HUES48 (cell line): ENCODE data around the gene IL22.

Experiments
- H3K27ac ChIP-seq: one replicate; pipeline ENCODE4 v1.7.0; 2013; ENCODE audit warnings: low read depth, low read length, inconsistent platforms
- H3K27me3 ChIP-seq: 2 replicates; pipeline ENCODE4 v1.6.1; 2013; ENCODE audit warnings: mild to moderate bottlenecking, low read length; ENCODE audit not compliant: control insufficient read depth, insufficient read depth
- H3K36me3 ChIP-seq: 2 replicates; pipeline ENCODE4 v1.6.1; 2013; ENCODE audit warnings: low read length; ENCODE audit not compliant: control insufficient read depth, insufficient read depth
- H3K4me1 ChIP-seq: 2 replicates; pipeline ENCODE4 v1.6.1; 2013; ENCODE audit warnings: mild to moderate bottlenecking, low read length; ENCODE audit not compliant: control insufficient read depth, insufficient read depth
- H3K4me3 ChIP-seq: 2 replicates; pipeline ENCODE4 v1.5.1; 2013; ENCODE audit warnings: mild to moderate bottlenecking, low read depth, low read length
- H3K9ac ChIP-seq: 2 replicates; pipeline ENCODE4 v1.6.1; 2013; ENCODE audit warnings: mild to moderate bottlenecking, low read depth, low read length, moderate library complexity
- H3K9me3 ChIP-seq: 2 replicates; pipeline ENCODE4 v1.6.1; 2013; ENCODE audit warnings: low read length; ENCODE audit not compliant: control insufficient read depth, insufficient read depth

Gene IL22

DNA sequence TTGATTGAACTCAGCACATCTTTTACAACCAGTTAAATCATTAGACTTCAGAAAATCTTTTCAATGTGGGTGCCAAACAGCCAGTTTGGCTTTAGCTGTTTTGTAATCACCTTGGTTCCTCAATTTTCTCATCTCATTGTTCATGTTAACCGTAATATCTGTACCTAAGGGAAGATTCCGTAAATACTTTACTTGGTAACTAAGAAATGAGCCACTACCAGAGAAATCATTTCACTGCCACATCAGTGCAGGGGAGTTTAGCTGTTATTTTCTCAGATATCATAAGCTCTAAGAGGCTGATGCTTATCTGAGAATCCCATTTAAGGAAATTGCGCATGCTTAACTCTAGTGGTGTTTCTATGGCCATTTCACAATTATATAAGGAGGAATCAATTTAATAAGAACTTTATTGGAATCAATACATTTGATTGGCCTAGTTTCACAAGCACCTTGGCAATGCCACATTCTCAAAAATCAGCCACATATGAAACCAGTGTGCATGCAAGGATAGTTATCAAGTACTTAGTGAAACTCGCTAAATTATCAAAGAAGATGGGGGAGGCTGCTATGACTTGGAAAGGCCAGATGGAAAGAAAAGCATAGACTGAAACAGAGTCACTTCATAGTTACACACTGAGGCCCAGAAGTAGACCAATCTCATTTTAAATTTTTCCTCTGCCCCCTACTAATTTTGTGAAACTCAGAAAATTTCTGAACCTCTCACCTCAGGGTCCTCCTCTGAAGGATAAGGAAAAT is 28.1 kb upstream of the IL22 start:
- Histone ChIP-seq H3K4me3 (no peak overlapping the region), H3K27ac (no peak overlapping the region), H3K27me3 (no peaks in the 10 kb centered on the region), H3K4me1 (peaks cover 10% of the 10 kb centered on the region), H3K9me3 (no peaks in the 10 kb centered on the region), H3K9ac (no peak overlapping the region), H3K36me3 (no peaks in the 10 kb centered on the region)

DNA sequence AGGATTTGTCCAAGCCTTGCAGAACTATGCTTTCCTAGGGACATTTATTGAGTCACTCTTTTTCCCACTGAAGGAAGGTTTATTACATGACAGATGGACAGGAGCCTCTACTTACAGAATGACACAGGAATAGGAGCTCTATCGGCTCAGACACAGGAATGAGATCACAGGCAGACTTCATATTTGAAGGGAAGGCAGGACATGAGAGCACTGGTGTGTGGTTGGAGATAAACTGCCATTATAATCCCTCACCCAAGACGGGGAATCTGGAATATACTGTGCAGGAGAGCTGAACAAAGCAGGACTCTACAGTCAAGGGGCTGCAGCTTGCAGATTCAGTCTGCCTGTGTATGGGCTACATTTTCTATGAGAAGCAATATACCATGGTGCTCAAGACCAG is 26.8 kb upstream of the IL22 start:
- H3K4me1 ChIP-seq: peaks cover 10% of the 10 kb centered on the region
- no peak overlapping the region for H3K27ac ChIP-seq
- H3K4me3 ChIP-seq: no peak overlapping the region
- H3K27me3 ChIP-seq: no peaks in the 10 kb centered on the region
- no peak overlapping the region for H3K9ac ChIP-seq
- no peaks in the 10 kb centered on the region for H3K9me3 ChIP-seq
- no peaks in the 10 kb centered on the region for H3K36me3 ChIP-seq

DNA sequence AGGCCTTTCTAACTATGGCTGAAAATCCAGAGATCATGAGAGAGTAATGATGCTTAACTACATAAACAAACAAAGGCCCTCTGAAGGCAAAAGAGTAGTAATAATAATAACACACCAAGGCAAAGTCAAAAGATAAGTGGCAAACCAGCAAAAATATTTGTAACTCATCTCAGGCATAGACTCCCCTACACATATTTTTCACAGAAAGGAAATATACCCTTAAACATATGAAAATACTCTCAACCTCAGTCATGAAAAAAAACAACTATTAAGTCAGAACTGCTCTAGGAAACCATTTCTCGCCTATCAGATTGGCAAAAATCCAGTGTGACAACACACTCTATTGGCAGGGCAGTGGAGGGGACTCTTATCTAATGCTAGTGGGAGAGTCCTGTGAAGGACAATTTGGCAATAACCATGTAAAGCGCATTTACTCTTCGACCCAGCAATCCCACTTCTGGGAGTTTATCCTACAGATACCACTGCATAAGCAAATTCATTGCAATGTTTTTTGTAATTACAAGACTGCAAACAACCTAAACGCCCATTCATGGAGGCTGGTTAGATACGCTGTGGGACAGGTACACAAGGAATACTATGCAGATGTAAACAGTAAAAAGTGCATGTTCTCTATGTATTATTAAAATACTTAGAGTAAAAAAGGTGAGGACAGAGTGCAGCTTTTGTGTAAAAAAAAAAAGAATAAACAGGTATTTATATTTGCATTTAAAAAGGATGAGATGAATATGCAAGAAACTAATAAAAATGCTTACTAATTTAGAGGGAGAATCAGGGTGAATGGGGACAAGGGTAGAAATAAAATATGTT is 26.0 kb upstream of the IL22 start:
- H3K27me3 ChIP-seq: no peaks in the 10 kb centered on the region
- H3K27ac ChIP-seq: no peak overlapping the region
- H3K4me3 ChIP-seq: no peak overlapping the region
- H3K9me3 ChIP-seq: no peaks in the 10 kb centered on the region
- no peak overlapping the region for H3K9ac ChIP-seq
- H3K36me3 ChIP-seq: no peaks in the 10 kb centered on the region
- H3K4me1 ChIP-seq: peaks cover 10% of the 10 kb centered on the region

DNA sequence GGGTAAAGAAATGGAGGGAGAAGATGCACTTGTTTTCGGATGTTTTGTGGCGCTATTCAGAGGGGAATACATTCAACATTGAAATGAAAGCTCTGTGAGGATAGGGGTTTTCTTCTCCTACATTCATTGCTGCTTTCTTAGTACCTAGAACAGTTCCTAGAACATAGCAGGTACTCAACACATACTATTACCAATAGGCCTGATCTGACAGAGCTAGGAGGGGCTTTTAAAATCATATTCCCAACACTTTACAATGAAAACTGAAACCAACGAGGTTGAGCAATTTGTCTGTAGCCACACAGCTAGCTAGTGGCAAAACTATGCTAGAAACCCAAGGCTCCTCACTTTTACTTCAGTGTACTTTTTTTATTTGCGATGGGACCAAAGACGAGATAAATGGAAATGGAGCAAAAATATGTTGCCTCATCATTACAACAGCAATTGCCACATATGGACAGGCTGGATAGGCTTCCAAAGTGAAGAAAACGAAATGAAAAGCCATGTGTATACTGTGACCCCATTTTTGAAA is 23.1 kb upstream of the IL22 start:
- Histone ChIP-seq H3K27me3 (no peaks in the 10 kb centered on the region), H3K27ac (no peak overlapping the region)

DNA sequence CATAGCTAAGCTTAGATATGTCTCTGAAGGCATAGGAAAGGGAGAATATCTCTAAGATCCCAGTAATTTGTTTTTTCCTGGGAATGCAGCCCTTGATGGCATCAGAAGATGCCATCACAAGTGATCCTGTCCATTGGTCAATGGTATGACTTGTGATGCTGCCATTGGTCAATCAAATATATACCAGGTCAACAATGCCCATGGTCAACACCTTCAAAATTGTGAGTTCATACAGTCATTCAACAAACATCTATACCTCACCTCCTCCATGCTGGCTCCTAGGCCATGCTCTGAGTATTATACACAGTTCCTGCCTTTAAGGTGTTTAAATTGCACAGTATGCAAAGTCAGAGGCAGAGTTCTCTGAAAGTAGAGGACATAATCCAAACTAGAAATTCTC is 19.3 kb upstream of the IL22 start:
- Histone ChIP-seq H3K27me3 (no peaks in the 10 kb centered on the region), H3K36me3 (no peaks in the 10 kb centered on the region), H3K9me3 (no peaks in the 10 kb centered on the region), H3K4me1 (peaks cover 3% of the 10 kb centered on the region), H3K9ac (no peak overlapping the region), H3K4me3 (no peak overlapping the region), H3K27ac (no peak overlapping the region)

More for the DNA sequence above, 23.1 kb upstream of the IL22 start:
- H3K36me3 ChIP-seq: no peaks in the 10 kb centered on the region
- H3K4me3 ChIP-seq: no peak overlapping the region
- peaks cover 10% of the 10 kb centered on the region for H3K4me1 ChIP-seq
- no peaks in the 10 kb centered on the region for H3K9me3 ChIP-seq
- H3K9ac ChIP-seq: no peak overlapping the region

DNA sequence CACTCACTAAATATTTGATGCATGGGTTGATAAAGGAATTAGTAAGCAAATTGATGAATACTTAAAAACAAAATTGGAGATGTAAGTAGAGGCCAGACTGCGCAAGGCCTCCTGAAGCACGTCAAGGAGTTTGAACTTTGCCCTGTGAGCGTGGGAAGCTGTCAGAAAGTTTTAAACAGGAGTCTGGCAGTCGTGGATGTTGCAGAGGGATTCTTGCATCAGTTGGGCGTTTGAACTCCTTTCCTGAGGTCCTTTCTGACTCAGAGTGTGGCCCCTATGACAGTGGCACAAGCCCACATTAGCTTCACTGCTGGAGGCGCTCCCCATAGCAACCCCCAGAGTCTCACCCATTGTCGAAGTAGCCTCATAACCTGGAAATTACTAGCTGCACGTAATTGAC is 17.9 kb upstream of the IL22 start:
- Histone ChIP-seq H3K27ac (no peak overlapping the region), H3K9ac (no peak overlapping the region), H3K4me3 (no peak overlapping the region), H3K27me3 (no peaks in the 10 kb centered on the region), H3K4me1 (no peaks in the 10 kb centered on the region), H3K36me3 (no peaks in the 10 kb centered on the region), H3K9me3 (no peaks in the 10 kb centered on the region)

DNA sequence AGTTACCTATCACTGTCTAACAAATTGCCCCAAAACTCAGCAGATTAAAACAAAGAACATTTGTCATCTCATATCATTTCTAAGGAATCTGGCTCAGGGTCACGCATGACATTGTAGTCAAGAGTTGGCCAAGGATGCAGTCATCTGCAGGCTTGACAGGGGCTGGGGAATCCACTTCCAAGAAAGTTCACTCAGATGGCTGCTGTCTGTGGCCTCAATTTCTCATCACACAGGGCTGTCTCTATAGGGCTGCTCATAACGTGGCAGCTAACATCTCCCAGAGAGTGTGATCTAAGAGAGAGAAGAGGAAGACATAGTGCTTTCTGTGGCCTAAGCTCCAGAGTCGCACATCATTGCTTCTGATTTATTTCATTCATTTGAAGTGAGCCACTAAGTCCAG is 17.0 kb upstream of the IL22 start:
- Histone ChIP-seq H3K36me3 (no peaks in the 10 kb centered on the region), H3K27me3 (no peaks in the 10 kb centered on the region), H3K27ac (no peak overlapping the region), H3K4me3 (no peak overlapping the region), H3K9me3 (no peaks in the 10 kb centered on the region), H3K4me1 (no peaks in the 10 kb centered on the region), H3K9ac (no peak overlapping the region)

DNA sequence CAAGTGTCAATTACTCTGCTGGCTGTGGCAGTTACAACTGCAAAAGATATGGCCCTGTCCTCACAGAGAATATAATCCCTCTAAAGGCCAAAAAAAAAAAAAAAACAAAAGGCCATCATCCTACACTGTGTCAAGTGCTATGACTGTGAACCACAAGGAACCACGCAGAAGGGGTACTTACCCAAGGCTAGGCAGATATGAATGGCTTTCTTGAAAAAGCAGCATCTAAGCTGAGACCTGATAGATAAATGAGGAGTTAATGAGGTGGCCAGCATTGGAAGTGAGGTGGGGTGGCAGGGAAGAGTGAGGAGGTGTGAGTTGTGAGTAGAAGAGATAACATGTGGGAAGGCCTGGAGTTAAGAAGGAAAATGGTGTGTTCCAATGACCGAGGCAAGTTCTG is 16.4 kb upstream of the IL22 start:
- Histone ChIP-seq H3K27me3 (no peaks in the 10 kb centered on the region), H3K9ac (no peak overlapping the region), H3K36me3 (no peaks in the 10 kb centered on the region), H3K4me3 (no peak overlapping the region), H3K4me1 (no peaks in the 10 kb centered on the region), H3K9me3 (no peaks in the 10 kb centered on the region), H3K27ac (no peak overlapping the region)

DNA sequence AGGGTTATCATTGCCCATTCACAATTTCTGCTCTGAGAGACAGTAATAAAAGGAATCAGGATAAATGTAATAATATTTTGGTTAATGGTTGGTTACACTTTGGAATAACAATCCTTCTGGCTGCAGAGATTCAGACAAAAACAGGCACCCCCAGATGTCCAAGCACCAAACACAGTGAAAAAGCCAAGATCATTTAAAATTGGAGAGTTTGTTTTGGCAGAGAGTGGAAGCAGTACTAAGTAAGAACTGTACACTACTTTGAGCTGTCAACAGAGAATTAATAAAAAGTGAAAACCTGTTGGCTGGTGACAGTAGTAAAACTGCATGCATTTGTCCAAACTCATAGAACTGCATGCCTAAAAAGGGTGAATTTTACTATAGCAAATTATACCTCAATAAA is 15.6 kb upstream of the IL22 start:
- Histone ChIP-seq H3K27me3 (no peaks in the 10 kb centered on the region), H3K9me3 (no peaks in the 10 kb centered on the region), H3K4me3 (no peak overlapping the region), H3K36me3 (no peaks in the 10 kb centered on the region), H3K9ac (no peak overlapping the region), H3K27ac (no peak overlapping the region), H3K4me1 (no peaks in the 10 kb centered on the region)

DNA sequence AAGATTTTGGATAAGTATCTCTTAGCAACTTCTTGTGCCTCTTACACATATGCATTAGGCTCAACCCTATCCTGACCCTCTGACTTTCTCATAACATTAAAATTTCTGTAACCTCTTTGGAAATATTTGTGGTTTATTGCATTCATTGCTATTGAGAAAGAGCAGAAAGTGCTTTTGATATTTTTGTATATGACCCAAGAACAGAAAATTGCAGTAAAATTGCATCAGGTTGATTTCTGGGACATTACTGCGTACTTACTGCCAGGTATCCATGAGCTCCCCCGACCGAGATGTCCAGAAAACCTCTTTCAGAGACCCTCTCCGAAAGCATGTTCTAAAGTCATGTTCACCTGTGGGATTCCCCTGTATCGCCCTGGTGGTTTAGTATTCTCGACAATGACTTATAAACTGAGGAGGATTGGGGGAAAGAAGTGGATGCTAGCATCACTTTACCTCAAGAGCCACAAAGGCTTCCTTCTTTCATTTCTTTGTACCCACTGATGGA is 14.5 kb upstream of the IL22 start:
- H3K4me3 ChIP-seq: no peak overlapping the region
- H3K27me3 ChIP-seq: no peaks in the 10 kb centered on the region
- no peaks in the 10 kb centered on the region for H3K36me3 ChIP-seq
- no peak overlapping the region for H3K9ac ChIP-seq
- no peak overlapping the region for H3K27ac ChIP-seq
- H3K9me3 ChIP-seq: no peaks in the 10 kb centered on the region
- H3K4me1 ChIP-seq: no peaks in the 10 kb centered on the region

DNA sequence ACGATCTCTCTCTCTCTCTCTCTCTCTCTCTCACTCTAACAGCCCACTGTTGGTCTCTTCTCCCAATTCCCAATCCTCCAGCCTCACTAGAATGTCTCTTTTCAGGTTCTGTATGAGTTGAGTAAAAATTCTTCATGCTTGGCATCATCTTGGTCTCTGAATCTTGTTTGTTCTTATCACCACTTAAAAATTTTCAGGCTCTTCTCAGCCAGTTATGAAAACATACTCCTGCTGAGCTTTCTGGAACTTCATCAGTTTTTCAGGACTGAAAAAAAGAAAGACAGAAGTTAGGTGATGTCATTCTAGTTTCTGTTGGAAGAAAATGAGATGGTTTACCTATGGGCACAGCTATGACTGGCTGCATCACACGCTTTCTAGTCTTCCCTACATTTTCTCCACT is 11.5 kb upstream of the IL22 start:
- Histone ChIP-seq H3K9ac (no peak overlapping the region), H3K27ac (no peak overlapping the region), H3K27me3 (no peaks in the 10 kb centered on the region), H3K4me3 (no peak overlapping the region), H3K36me3 (no peaks in the 10 kb centered on the region), H3K4me1 (peaks cover 3% of the 10 kb centered on the region; the same call in 1 of the 2 replicates), H3K9me3 (no peaks in the 10 kb centered on the region)
